Sigmoid colon (tissue), 7 donors: Measurements from ENCODE around the gene PHKG2. TPM values are rescaled to one million over a fixed set of nuclear protein-coding genes. Genes with fewer than 3 reads are reported as not detected.

Source experiments
- DNase-seq: peaks from one replicate; pipeline ENCODE4 v3.0.0-alpha.2; 2019
- H3K27ac ChIP-seq, 4 donors: fragments of 200-600 bp; sonication (generic); one replicate each; pipeline ENCODE4 v1.5.1; 2016 to 2019; ENCODE audit warnings: mild to moderate bottlenecking in 1 of 4
- H3K27me3 ChIP-seq, 3 donors: fragments of 200-600 bp; sonication (generic); one replicate each; pipeline ENCODE4 v1.5.1; 2019; ENCODE audit warnings: mild to moderate bottlenecking in 1 of 3
- H3K36me3 ChIP-seq, 4 donors: fragments of 200-600 bp; sonication (generic); one replicate each; pipeline ENCODE4 v1.5.1; 2016 to 2019
- H3K4me1 ChIP-seq, 4 donors: fragments of 200-600 bp; sonication (generic); one replicate each; pipeline ENCODE4 v1.5.1; 2017 to 2019
- H3K4me3 ChIP-seq, 4 donors: fragments of 200-600 bp; sonication (generic); one replicate each; pipeline ENCODE4 v1.5.1; 2017 to 2019; ENCODE audit warnings: mild to moderate bottlenecking in 2 of 4, moderate library complexity in 1 of 4
- H3K9me3 ChIP-seq, 4 donors: fragments of 200-600 bp in 3 of 4; sonication (generic) in 3 of 4; one replicate each; pipeline versions ENCODE4 v1.5.1 to v1.6.1; 2013 to 2019
- EP300 ChIP-seq, 4 donors: sonication (generic); formaldehyde crosslinking; IDR thresholded peaks; one replicate each; pipeline ENCODE4 v1.6.1; 2017; ENCODE audit warnings: antibody characterized with exemption in 4 of 4
- POLR2A ChIP-seq, 2 donors: fragments of 450-650 bp; IDR thresholded peaks; one replicate each; pipeline ENCODE4 v1.6.1; 2016; ENCODE audit warnings: antibody characterized with exemption in 2 of 2, mild to moderate bottlenecking in 2 of 2, moderate library complexity in 2 of 2
- POLR2AphosphoS5 ChIP-seq, 4 donors: sonication (generic); formaldehyde crosslinking; IDR thresholded peaks; one replicate each; pipeline ENCODE4 v1.6.1; 2017; ENCODE audit warnings: antibody characterized with exemption in 4 of 4
- WGBS, 2 donors: extraction: QIAGEN DNeasy Blood & Tissue Kit; methylation state at CpG; one replicate each; pipeline ENCODE4 v1.1.7; 2013; 5-methylcytosine and 5-hydroxymethylcytosine counted together
- intact Hi-C: fragments of 100-400 bp; cut with DNase I; formaldehyde crosslinking; loops from one replicate; pipeline ENCODE4 v1.15.1; 2023
- polyA plus RNA-seq, 3 donors: library from polyadenylated mRNA; stranded (reverse); fragments of 200-250 nt; gene quantifications; one replicate each; pipeline ENCODE4 v1.2.3, GENCODE V29; 2013
- small RNA-seq, 3 donors: library from RNA; depleted of rRNA; stranded (forward); fragments of <200 nt; gene quantifications; one replicate each; pipeline ENCODE3, GENCODE V24; 2016
- total RNA-seq, 4 donors: library from RNA; depleted of rRNA; stranded (reverse); fragments of >200 nt; gene quantifications; one replicate each; pipeline ENCODE4 v1.1.0, GENCODE V29; 2016
- TF ChIP-seq, protein P1 (sequence below), 4 experiments: fragments of 450-650 bp in 3 of 4; fragments of 200-600 bp in 1 of 4; IDR thresholded peaks; one replicate each; pipeline ENCODE4 v1.5.1; 2016 to 2019; ENCODE audit warnings: antibody characterized with exemption in 4 of 4, mild to moderate bottlenecking in 3 of 4, moderate library complexity in 2 of 4
- donor health status: healthy with polysubstance abuse.
- donor health status: Bipolar disorder and iron deficiency.
- donor health status: healthy.

Gene PHKG2
- total and polyA plus RNA-seq, 7 donors = 19.2 to 45.0 (median 23.8) TPM

DNA sequence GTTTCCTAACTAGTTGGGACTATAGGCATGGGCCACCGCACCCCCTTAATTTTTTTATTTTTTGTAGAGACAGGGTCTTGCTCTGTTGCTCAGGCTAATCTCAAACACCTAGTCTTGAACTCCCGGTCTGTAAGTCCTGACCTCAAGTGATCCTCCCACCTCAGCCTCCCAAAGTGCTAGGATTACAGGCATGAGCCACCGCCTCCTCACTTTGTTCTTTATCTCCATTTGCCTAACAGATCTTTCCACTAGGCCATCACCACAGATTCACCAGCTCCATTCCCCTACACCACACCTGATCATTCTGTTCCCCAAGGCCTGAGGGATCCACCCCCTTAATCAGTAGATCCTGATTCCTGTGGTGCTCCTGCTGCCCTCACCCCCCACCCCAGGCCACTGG lies 46.4 kb downstream of the PHKG2 start:
- intact Hi-C loops = no loop called here
- no peak overlapping the region for H3K27ac ChIP-seq
- no peaks in the 10 kb centered on the region for H3K27me3 ChIP-seq
- no peaks in the 10 kb centered on the region for H3K9me3 ChIP-seq
- 93 to 97% methylated on average over 3 of the region's 3 CpGs for WGBS, 2 donors
- no peak overlapping the region for H3K4me3 ChIP-seq
- TF ChIP-seq POLR2AphosphoS5 (IDR thresholded peaks at IDR 0.05) (no peak), EP300 (IDR thresholded peaks at IDR 0.05) (no peak), POLR2A (IDR thresholded peaks at IDR 0.05) (no peak)
- TF ChIP-seq, protein P1, sequence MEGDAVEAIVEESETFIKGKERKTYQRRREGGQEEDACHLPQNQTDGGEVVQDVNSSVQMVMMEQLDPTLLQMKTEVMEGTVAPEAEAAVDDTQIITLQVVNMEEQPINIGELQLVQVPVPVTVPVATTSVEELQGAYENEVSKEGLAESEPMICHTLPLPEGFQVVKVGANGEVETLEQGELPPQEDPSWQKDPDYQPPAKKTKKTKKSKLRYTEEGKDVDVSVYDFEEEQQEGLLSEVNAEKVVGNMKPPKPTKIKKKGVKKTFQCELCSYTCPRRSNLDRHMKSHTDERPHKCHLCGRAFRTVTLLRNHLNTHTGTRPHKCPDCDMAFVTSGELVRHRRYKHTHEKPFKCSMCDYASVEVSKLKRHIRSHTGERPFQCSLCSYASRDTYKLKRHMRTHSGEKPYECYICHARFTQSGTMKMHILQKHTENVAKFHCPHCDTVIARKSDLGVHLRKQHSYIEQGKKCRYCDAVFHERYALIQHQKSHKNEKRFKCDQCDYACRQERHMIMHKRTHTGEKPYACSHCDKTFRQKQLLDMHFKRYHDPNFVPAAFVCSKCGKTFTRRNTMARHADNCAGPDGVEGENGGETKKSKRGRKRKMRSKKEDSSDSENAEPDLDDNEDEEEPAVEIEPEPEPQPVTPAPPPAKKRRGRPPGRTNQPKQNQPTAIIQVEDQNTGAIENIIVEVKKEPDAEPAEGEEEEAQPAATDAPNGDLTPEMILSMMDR (IDR thresholded peaks at IDR 0.05) = no peak
- no peaks in the 10 kb centered on the region for H3K36me3 ChIP-seq
- DNase-seq = no peak
- H3K4me1 ChIP-seq = no peaks in the 10 kb centered on the region

DNA sequence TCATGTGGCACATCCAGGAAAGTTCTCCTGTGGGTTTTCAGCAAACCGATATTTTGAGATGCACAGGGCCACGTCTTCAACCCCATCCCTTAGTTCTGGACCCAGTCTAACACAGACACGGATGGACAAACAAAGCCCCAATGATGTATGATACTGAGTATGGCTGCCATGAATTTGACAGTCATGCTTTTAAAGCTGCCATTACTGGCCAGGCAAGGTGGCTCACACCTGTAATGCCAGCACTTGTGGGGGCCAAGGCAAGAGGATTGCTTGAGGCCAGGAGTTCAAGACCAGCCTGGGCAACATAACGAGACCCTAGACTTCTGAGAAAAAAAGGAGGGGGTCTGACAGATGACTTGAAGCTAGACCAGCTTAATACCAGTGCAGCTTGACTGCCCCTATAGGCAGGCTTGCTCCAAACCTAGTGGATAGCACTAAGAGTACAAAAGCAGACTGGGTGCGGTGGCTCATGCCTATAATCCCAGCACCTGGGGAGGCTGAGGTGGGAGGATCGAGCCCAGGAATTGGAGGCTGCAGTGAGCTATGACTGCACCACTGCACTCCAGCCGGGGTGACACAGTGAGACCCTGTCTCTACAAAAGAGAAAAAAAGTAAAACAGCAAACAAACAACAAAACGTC lies 49.6 kb downstream of the PHKG2 start:
- DNase-seq = no peak
- Histone ChIP-seq H3K4me3 (no peak overlapping the region), H3K27ac (no peak overlapping the region), H3K27me3 (no peaks in the 10 kb centered on the region), H3K36me3 (no peaks in the 10 kb centered on the region), H3K9me3 (no peaks in the 10 kb centered on the region), H3K4me1 (no peaks in the 10 kb centered on the region)
- intact Hi-C loops = no loop called here
- TF ChIP-seq EP300 (IDR thresholded peaks at IDR 0.05) = no peak
- WGBS, 2 donors = 74 to 78% methylated on average over 8 of the region's 8 CpGs

Small RNAs within 50 kb of the gene (small RNA-seq; reads per million reads assigned to genes)
- 0 reads per million in 3 donors for gene RNU6-1043P
- gene SNORA30 = 0.43 to 0.72 (median 0.44) reads per million in 3 donors

Other genes with a start within 250 kb of the PHKG2 start
- gene ZNF768, start 221.9 kb upstream of the PHKG2 start, total RNA-seq = 10 to 100 TPM; 32.4 to 55.9 (median 42.7) TPM
- 10 to 100 TPM; 46.2 to 61.0 (median 54.8) TPM for gene ZNF768, start 221.9 kb upstream of the PHKG2 start, polyA plus RNA-seq
- gene ZNF747, start 213.6 kb upstream of the PHKG2 start, total RNA-seq = 10 to 100 TPM; 10.3 to 15.5 (median 13.1) TPM
- 10 to 100 TPM in 1 of 3 donors, 1 to 10 TPM in 2; 6.0 to 12.0 (median 8.3) TPM for gene ZNF747, start 213.6 kb upstream of the PHKG2 start, polyA plus RNA-seq
- 1 to 10 TPM; 6.1 to 8.6 (median 8.1) TPM for gene ZNF764, start 190.1 kb upstream of the PHKG2 start, total RNA-seq
- 1 to 10 TPM; 3.5 to 7.7 (median 4.8) TPM for gene ZNF764, start 190.1 kb upstream of the PHKG2 start, polyA plus RNA-seq
- gene ZNF688, start 176.7 kb upstream of the PHKG2 start, total RNA-seq = 10 to 100 TPM; 21.9 to 32.8 (median 25.4) TPM
- 10 to 100 TPM; 16.7 to 22.8 (median 18.0) TPM for gene ZNF688, start 176.7 kb upstream of the PHKG2 start, polyA plus RNA-seq
- 10 to 100 TPM in 1 of 4 donors, 1 to 10 TPM in 3; 5.9 to 19.9 (median 7.9) TPM for gene ZNF785, start 162.7 kb upstream of the PHKG2 start, total RNA-seq
- gene ZNF785, start 162.7 kb upstream of the PHKG2 start, polyA plus RNA-seq = 1 to 10 TPM in 2 of 3 donors, under 1 TPM in 1; 0.92 to 9.5 (median 2.4) TPM
- 10 to 100 TPM in 1 of 4 donors, 1 to 10 TPM in 3; 7.9 to 10.3 (median 9.8) TPM for gene ZNF689, start 138.0 kb upstream of the PHKG2 start, total RNA-seq
- 1 to 10 TPM; 3.6 to 5.2 (median 4.9) TPM for gene ZNF689, start 138.0 kb upstream of the PHKG2 start, polyA plus RNA-seq
- 10 to 100 TPM; 20.8 to 37.5 (median 29.4) TPM for gene PRR14, start 97.5 kb upstream of the PHKG2 start, total RNA-seq
- 10 to 100 TPM; 28.8 to 51.4 (median 38.4) TPM for gene PRR14, start 97.5 kb upstream of the PHKG2 start, polyA plus RNA-seq
- gene FBRS, start 90.0 kb upstream of the PHKG2 start, total RNA-seq = 10 to 100 TPM; 12.5 to 29.6 (median 22.7) TPM
- gene FBRS, start 90.0 kb upstream of the PHKG2 start, polyA plus RNA-seq = 10 to 100 TPM; 26.4 to 61.6 (median 30.0) TPM
- 10 to 100 TPM; 13.2 to 39.1 (median 23.4) TPM for gene SRCAP, start 49.3 kb upstream of the PHKG2 start, total RNA-seq
- 10 to 100 TPM in 1 of 3 donors, 1 to 10 TPM in 2; 2.4 to 37.3 (median 9.0) TPM for gene SRCAP, start 49.3 kb upstream of the PHKG2 start, polyA plus RNA-seq
- gene CFAP119, start 13.6 kb downstream of the PHKG2 start, total RNA-seq = 1 to 10 TPM in 3 of 4 donors, under 1 TPM in 1; 0.82 to 2.8 (median 1.7) TPM
- 10 to 100 TPM in 1 of 3 donors, 1 to 10 TPM in 1, not detected in 1; 3.7 to 11.9 TPM for gene CFAP119, start 13.6 kb downstream of the PHKG2 start, polyA plus RNA-seq
- 10 to 100 TPM; 48.1 to 53.9 (median 49.6) TPM for gene RNF40, start 13.9 kb downstream of the PHKG2 start, total RNA-seq
- gene RNF40, start 13.9 kb downstream of the PHKG2 start, polyA plus RNA-seq = 10 to 100 TPM; 34.8 to 79.3 (median 48.6) TPM
- gene ZNF629, start 38.8 kb downstream of the PHKG2 start, total RNA-seq = 10 to 100 TPM in 2 of 4 donors, 1 to 10 TPM in 2; 8.4 to 12.1 (median 10.3) TPM
- gene ZNF629, start 38.8 kb downstream of the PHKG2 start, polyA plus RNA-seq = 1 to 10 TPM; 3.0 to 6.9 (median 3.5) TPM
- gene BCL7C, start 145.7 kb downstream of the PHKG2 start, total RNA-seq = 10 to 100 TPM; 45.7 to 63.1 (median 55.2) TPM
- 10 to 100 TPM; 27.9 to 42.0 (median 30.7) TPM for gene BCL7C, start 145.7 kb downstream of the PHKG2 start, polyA plus RNA-seq
- gene CTF1, start 148.2 kb downstream of the PHKG2 start, total RNA-seq = 1 to 10 TPM; 2.3 to 6.9 (median 4.9) TPM
- gene CTF1, start 148.2 kb downstream of the PHKG2 start, polyA plus RNA-seq = 1 to 10 TPM in 2 of 3 donors, under 1 TPM in 1; 0.46 to 3.6 (median 1.5) TPM
- gene FBXL19, start 175.1 kb downstream of the PHKG2 start, total RNA-seq = 10 to 100 TPM in 3 of 4 donors, 1 to 10 TPM in 1; 7.9 to 18.3 (median 13.0) TPM
- gene FBXL19, start 175.1 kb downstream of the PHKG2 start, polyA plus RNA-seq = 10 to 100 TPM in 1 of 3 donors, 1 to 10 TPM in 2; 3.0 to 32.7 (median 8.3) TPM
- gene ORAI3, start 200.6 kb downstream of the PHKG2 start, total RNA-seq = 10 to 100 TPM; 33.3 to 43.3 (median 40.5) TPM
- 10 to 100 TPM in 2 of 3 donors, 1 to 10 TPM in 1; 8.6 to 16.1 (median 15.6) TPM for gene ORAI3, start 200.6 kb downstream of the PHKG2 start, polyA plus RNA-seq
- 10 to 100 TPM in 1 of 4 donors, 1 to 10 TPM in 3; 5.0 to 16.0 (median 7.1) TPM for gene SETD1A, start 209.3 kb downstream of the PHKG2 start, total RNA-seq
- 10 to 100 TPM in 1 of 3 donors, 1 to 10 TPM in 2; 2.4 to 13.1 (median 3.2) TPM for gene SETD1A, start 209.3 kb downstream of the PHKG2 start, polyA plus RNA-seq
- 10 to 100 TPM; 14.6 to 16.1 (median 15.5) TPM for gene HSD3B7, start 236.8 kb downstream of the PHKG2 start, total RNA-seq
- 10 to 100 TPM in 2 of 3 donors, 1 to 10 TPM in 1; 9.0 to 36.1 (median 13.6) TPM for gene HSD3B7, start 236.8 kb downstream of the PHKG2 start, polyA plus RNA-seq